ENCODE data around the gene ZPBP2.

- TF ChIP-seq CTCF (conservative IDR thresholded peaks at IDR 0.05 in 1 of 2, IDR thresholded peaks at IDR 0.05 in 1 of 2; ENCODE audit: low read depth in 1 of 2, low read length in 2 of 2) = no peak
- no peak for TF ChIP-seq EZH2 (IDR thresholded peaks at IDR 0.05; ENCODE audit: low read length, missing control alignments)
These were observed 26.8 kb upstream of the ZPBP2 start for GRCh38 chr17:39841134-39841683.

Data from fibroblast of lung (primary cell).